Epithelial cell of esophagus (primary cell): ENCODE data around the gene SIX6.

Source experiments
- DNase-seq: peaks from one replicate; pipeline ENCODE4 v3.0.0; 2010; ENCODE audit warnings: low read depth
- H3K4me3 ChIP-seq: 2 replicates; pipeline ENCODE4 v1.5.1; 2011; ENCODE audit warnings: mild to moderate bottlenecking, low read length, control low read depth
- CTCF ChIP-seq: IDR thresholded peaks from 2 replicates; pipeline ENCODE4 v1.5.1; 2011; ENCODE audit warnings: low read depth, mild to moderate bottlenecking, low read length, control low read depth, inconsistent platforms; ENCODE audit not compliant: insufficient read depth; ENCODE audit errors: missing control alignments

Gene SIX6

GRCh38 chr14:60506985-60507829 lies 1.7 kb upstream of the SIX6 start:
- DNase-seq: no peak
- no peak for TF ChIP-seq CTCF
- H3K4me3 ChIP-seq: no peak overlapping the region

- DNase-seq: no peak
- H3K4me3 ChIP-seq: no peak overlapping the region
- no peak for TF ChIP-seq CTCF
Measured at GRCh38 chr14:60508363-60508706, 611 bp upstream of the SIX6 start.

- no peak for DNase-seq
- no peak overlapping the region for H3K4me3 ChIP-seq
- TF ChIP-seq CTCF: no peak
Measured at GRCh38 chr14:60509438-60510253, 700 bp downstream of the SIX6 start.

- H3K4me3 ChIP-seq: no peak overlapping the region
- no peak for DNase-seq
- no peak for TF ChIP-seq CTCF
Measured at GRCh38 chr14:60510254-60510950, 1.5 kb downstream of the SIX6 start.

GRCh38 chr14:60510951-60511599 lies 2.1 kb downstream of the SIX6 start:
- H3K4me3 ChIP-seq: no peak overlapping the region
- no peak for TF ChIP-seq CTCF
- no peak for DNase-seq

- no peak for TF ChIP-seq CTCF
Measured at GRCh38 chr14:60512126-60512525, 3.2 kb downstream of the SIX6 start.

More at GRCh38 chr14:60512126-60512525, 3.2 kb downstream of the SIX6 start:
- H3K4me3 ChIP-seq: no peak overlapping the region
- DNase-seq: no peak
